Smooth muscle cell (in vitro differentiated cells): ENCODE results near the gene KRTAP12-1. TPM values are rescaled to one million over a fixed set of nuclear protein-coding genes. Genes with fewer than 3 reads are reported as not detected.

Experiments
- DNase-seq: peaks from one replicate; lab custom pipeline; 2025; ENCODE audit not compliant: unreplicated experiment; lab: John Stamatoyannopoulos, UW
- H2AFZ ChIP-seq: fragments of 200-600 bp; sonication (generic); 2 replicates; pipeline ENCODE4 v1.6.0; 2016; ENCODE audit warnings: antibody characterized with exemption, low read depth, mild to moderate bottlenecking
- H3F3A ChIP-seq: fragments of 200-600 bp; sonication (generic); 2 replicates; pipeline ENCODE4 v1.6.0; 2017; ENCODE audit warnings: antibody characterized with exemption, low read depth
- H3K27ac ChIP-seq: fragments of 200-600 bp; sonication (generic); 2 replicates; pipeline ENCODE4 v1.5.1; 2016; ENCODE audit warnings: low read depth, mild to moderate bottlenecking
- H3K27me3 ChIP-seq: fragments of 200-600 bp; sonication (generic); 2 replicates; pipeline ENCODE4 v1.6.1; 2016; ENCODE audit warnings: low read depth, mild to moderate bottlenecking
- H3K36me3 ChIP-seq: fragments of 200-600 bp; sonication (generic); 2 replicates; pipeline ENCODE4 v1.5.1; 2016; ENCODE audit warnings: low read depth
- H3K4me1 ChIP-seq: fragments of 200-600 bp; sonication (generic); 2 replicates; pipeline ENCODE4 v1.5.1; 2016; ENCODE audit warnings: low read depth
- H3K4me2 ChIP-seq: fragments of 200-600 bp; sonication (generic); 2 replicates; pipeline ENCODE4 v1.6.0; 2016; ENCODE audit warnings: mild to moderate bottlenecking
- H3K4me3 ChIP-seq: fragments of 200-600 bp; sonication (generic); 2 replicates; pipeline ENCODE4 v1.5.1; 2016; ENCODE audit warnings: mild to moderate bottlenecking
- H3K79me2 ChIP-seq: fragments of 200-600 bp; sonication (generic); 2 replicates; pipeline ENCODE4 v1.6.0; 2016; ENCODE audit warnings: low read depth, mild to moderate bottlenecking
- H3K9ac ChIP-seq: fragments of 200-600 bp; sonication (generic); 2 replicates; pipeline ENCODE4 v1.6.0; 2016; ENCODE audit warnings: low read depth
- H3K9me3 ChIP-seq: fragments of 200-600 bp; sonication (generic); replicated peaks from 2 replicates; pipeline ENCODE4 v1.5.1; 2016; ENCODE audit warnings: low read depth
- H4K20me1 ChIP-seq: fragments of 200-600 bp; sonication (generic); 2 replicates; pipeline ENCODE4 v1.6.0; 2016; ENCODE audit warnings: low read depth
- CTCF ChIP-seq: fragments of 200-600 bp; sonication (generic); IDR thresholded peaks from 2 replicates; pipeline ENCODE4 v1.5.1; 2017; ENCODE audit warnings: borderline replicate concordance, mild to moderate bottlenecking, antibody characterized with exemption; ENCODE audit not compliant: insufficient read depth, poor library complexity, severe bottlenecking
- WGBS: methylation state at CpG from one replicate; pipeline ENCODE4 v1.1.7; 2016; ENCODE audit warnings: low lambda C conversion rate; 5-methylcytosine and 5-hydroxymethylcytosine counted together
- polyA plus RNA-seq: library from polyadenylated mRNA; unstranded; fragments of >200 nt; fragmentation: Nextera tagmentation; extraction: Ambion mirVana; gene quantifications from 2 replicates; pipeline ENCODE4 v1.2.1, GENCODE V29; 2016
- small RNA-seq: library from RNA; depleted of rRNA; stranded (forward); fragments of <200 nt; gene quantifications from one replicate; pipeline ENCODE3, GENCODE V24; 2014
- total RNA-seq: library from RNA; depleted of rRNA; stranded (reverse); fragments of >200 nt; gene quantifications from 2 replicates; pipeline ENCODE4 v1.2.3, GENCODE V29; 2014

KRTAP12-1 gene
- total and polyA plus RNA-seq, 2 experiments from 2014 or later, result not detected

- H4K20me1 ChIP-seq, result no peaks in the 10 kb centered on the region
- H3K4me2 ChIP-seq, result no peak within 1 kb of the TSS
- H3K27ac ChIP-seq, result no peak within 1 kb of the TSS
- no peaks in the 10 kb centered on the region for H3K79me2 ChIP-seq
- H3K36me3 ChIP-seq, result no peaks in the 10 kb centered on the region
- WGBS, result 80% methylated on average over 20 of the region's 21 CpGs
- H2AFZ ChIP-seq, result no peak within 1 kb of the TSS
- no peak for DNase-seq
- no peaks in the 10 kb centered on the region for H3K4me1 ChIP-seq
- no peaks in the 10 kb centered on the region for H3K27me3 ChIP-seq
- no peaks in the 10 kb centered on the region for H3K9me3 ChIP-seq
- no peak within 1 kb of the TSS for H3K9ac ChIP-seq
- no peak within 1 kb of the TSS for H3K4me3 ChIP-seq
- no peak for TF ChIP-seq CTCF
- H3F3A ChIP-seq, result no peaks in the 10 kb centered on the region
These were observed 44.7 kb downstream of the KRTAP12-1 start, which contains the start of gene KRTAP10-10 for GRCh38 chr21:44637018-44637850. Gene KRTAP10-10, plus strand, starts transcription at chr21:44637356. Its CDS starts 62 bp downstream, at chr21:44637418.

- H3K27ac ChIP-seq, result no peak overlapping the region
- H3K9me3 ChIP-seq, result no peaks in the 10 kb centered on the region
- DNase-seq, result no peak
- no peaks in the 10 kb centered on the region for H3K79me2 ChIP-seq
- H4K20me1 ChIP-seq, result no peaks in the 10 kb centered on the region
- no peak for TF ChIP-seq CTCF
- no peak overlapping the region for H2AFZ ChIP-seq
- no peaks in the 10 kb centered on the region for H3K4me1 ChIP-seq
- H3K4me3 ChIP-seq, result no peak overlapping the region
- WGBS, result 88% methylated on average over 15 of the region's 15 CpGs
- no peaks in the 10 kb centered on the region for H3K36me3 ChIP-seq
- H3K9ac ChIP-seq, result no peak overlapping the region
- H3K4me2 ChIP-seq, result no peak overlapping the region
- no peaks in the 10 kb centered on the region for H3K27me3 ChIP-seq
- no peaks in the 10 kb centered on the region for H3F3A ChIP-seq
These were observed 45.5 kb downstream of the KRTAP12-1 start for GRCh38 chr21:44636209-44637017.

DNA sequence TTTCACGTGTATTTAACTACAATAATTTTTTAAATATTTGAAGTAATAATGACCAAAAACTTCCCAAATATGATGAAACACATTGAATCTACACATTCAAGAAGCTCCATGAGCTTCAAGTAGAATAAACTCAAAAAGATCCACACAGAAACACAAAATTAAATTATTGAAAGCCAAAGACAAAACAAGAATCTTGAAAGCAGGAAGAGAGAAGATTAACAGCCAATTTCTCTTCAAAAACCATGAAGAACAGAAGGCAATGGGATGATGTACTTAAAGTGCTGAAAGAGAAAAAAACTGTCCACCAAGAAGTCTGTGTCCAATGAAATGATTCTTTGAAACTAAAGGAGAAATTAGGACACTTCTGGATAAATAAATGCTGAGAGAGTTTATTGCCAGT is 49.9 kb downstream of the KRTAP12-1 start:
- H4K20me1 ChIP-seq, result no peaks in the 10 kb centered on the region
- H3K36me3 ChIP-seq, result no peaks in the 10 kb centered on the region
- no peaks in the 10 kb centered on the region for H3K27me3 ChIP-seq
- H3K79me2 ChIP-seq, result no peaks in the 10 kb centered on the region
- H3F3A ChIP-seq, result no peaks in the 10 kb centered on the region
- H2AFZ ChIP-seq, result no peak overlapping the region
- H3K27ac ChIP-seq, result no peak overlapping the region
- DNase-seq, result no peak
- no peaks in the 10 kb centered on the region for H3K4me1 ChIP-seq
- no peak for TF ChIP-seq CTCF
- no peaks in the 10 kb centered on the region for H3K9me3 ChIP-seq
- H3K4me2 ChIP-seq, result no peak overlapping the region
- no peak overlapping the region for H3K9ac ChIP-seq
- no peak overlapping the region for H3K4me3 ChIP-seq
- 96% methylated on average over 1 of the region's 1 CpG for WGBS

Small RNA genes within 50 kb of the gene (small RNA-seq; reads per million reads assigned to genes)
- gene KRTAP12-6P, result not detected

Other genes starting within 250 kb of the KRTAP12-1 start
- gene LRRC3, start 226.7 kb downstream of the KRTAP12-1 start, total RNA-seq, result 3.3 and 4.9 TPM in 2 replicates
- 5.3 and 5.8 TPM in 2 replicates for gene LRRC3, start 226.7 kb downstream of the KRTAP12-1 start, polyA plus RNA-seq
- not detected in 2 replicates for gene KRTAP10-1, start 142.0 kb downstream of the KRTAP12-1 start, total RNA-seq
- gene KRTAP10-1, start 142.0 kb downstream of the KRTAP12-1 start, polyA plus RNA-seq, result 0.67 TPM in 1 of 2 replicates, not detected in the other
- not detected in 2 replicates for gene KRTAP10-2, start 130.7 kb downstream of the KRTAP12-1 start, total RNA-seq
- not detected in 2 replicates for gene KRTAP10-2, start 130.7 kb downstream of the KRTAP12-1 start, polyA plus RNA-seq
- not detected in 2 replicates for gene KRTAP10-3, start 123.4 kb downstream of the KRTAP12-1 start, total RNA-seq
- not detected in 2 replicates for gene KRTAP10-3, start 123.4 kb downstream of the KRTAP12-1 start, polyA plus RNA-seq
- gene KRTAP10-4, start 108.4 kb downstream of the KRTAP12-1 start, total RNA-seq, result not detected in 2 replicates
- gene KRTAP10-4, start 108.4 kb downstream of the KRTAP12-1 start, polyA plus RNA-seq, result not detected in 2 replicates
- gene KRTAP10-5, start 101.6 kb downstream of the KRTAP12-1 start, total RNA-seq, result not detected in 2 replicates
- not detected in 2 replicates for gene KRTAP10-5, start 101.6 kb downstream of the KRTAP12-1 start, polyA plus RNA-seq
- gene KRTAP10-6, start 89.7 kb downstream of the KRTAP12-1 start, total RNA-seq, result not detected in 2 replicates
- gene KRTAP10-6, start 89.7 kb downstream of the KRTAP12-1 start, polyA plus RNA-seq, result 0.38 TPM in 1 of 2 replicates, not detected in the other
- not detected in 2 replicates for gene KRTAP10-7, start 81.6 kb downstream of the KRTAP12-1 start, total RNA-seq
- gene KRTAP10-7, start 81.6 kb downstream of the KRTAP12-1 start, polyA plus RNA-seq, result not detected in 2 replicates
- not detected in 2 replicates for gene KRTAP10-8, start 70.1 kb downstream of the KRTAP12-1 start, total RNA-seq
- gene KRTAP10-8, start 70.1 kb downstream of the KRTAP12-1 start, polyA plus RNA-seq, result not detected in 2 replicates
- gene KRTAP10-9, start 55.1 kb downstream of the KRTAP12-1 start, total RNA-seq, result not detected in 2 replicates
- not detected in 2 replicates for gene KRTAP10-9, start 55.1 kb downstream of the KRTAP12-1 start, polyA plus RNA-seq
- gene KRTAP10-10, start 44.8 kb downstream of the KRTAP12-1 start, total RNA-seq, result not detected in 2 replicates
- not detected in 2 replicates for gene KRTAP10-10, start 44.8 kb downstream of the KRTAP12-1 start, polyA plus RNA-seq
- not detected in 2 replicates for gene KRTAP10-11, start 35.7 kb downstream of the KRTAP12-1 start, total RNA-seq
- gene KRTAP10-11, start 35.7 kb downstream of the KRTAP12-1 start, polyA plus RNA-seq, result not detected in 2 replicates
- gene KRTAP12-4, start 27.5 kb downstream of the KRTAP12-1 start, total RNA-seq, result not detected in 2 replicates
- not detected in 2 replicates for gene KRTAP12-4, start 27.5 kb downstream of the KRTAP12-1 start, polyA plus RNA-seq
- gene KRTAP12-3, start 24.2 kb downstream of the KRTAP12-1 start, total RNA-seq, result not detected in 2 replicates
- not detected in 2 replicates for gene KRTAP12-3, start 24.2 kb downstream of the KRTAP12-1 start, polyA plus RNA-seq
- not detected in 2 replicates for gene KRTAP12-2, start 15.2 kb downstream of the KRTAP12-1 start, total RNA-seq
- not detected in 2 replicates for gene KRTAP12-2, start 15.2 kb downstream of the KRTAP12-1 start, polyA plus RNA-seq
- gene KRTAP10-12, start 15.0 kb upstream of the KRTAP12-1 start, total RNA-seq, result not detected in 2 replicates
- not detected in 2 replicates for gene KRTAP10-12, start 15.0 kb upstream of the KRTAP12-1 start, polyA plus RNA-seq
- not detected in 2 replicates for gene TSPEAR, start 29.4 kb upstream of the KRTAP12-1 start, total RNA-seq
- gene TSPEAR, start 29.4 kb upstream of the KRTAP12-1 start, polyA plus RNA-seq, result 0.71 and 1.7 TPM in 2 replicates
- gene UBE2G2, start 119.7 kb upstream of the KRTAP12-1 start, total RNA-seq, result 34.1 and 35.6 TPM in 2 replicates
- 33.1 and 38.0 TPM in 2 replicates for gene UBE2G2, start 119.7 kb upstream of the KRTAP12-1 start, polyA plus RNA-seq
- 82.8 and 87.9 TPM in 2 replicates for gene SUMO3, start 135.9 kb upstream of the KRTAP12-1 start, total RNA-seq
- gene SUMO3, start 135.9 kb upstream of the KRTAP12-1 start, polyA plus RNA-seq, result 116 and 124 TPM in 2 replicates
- gene PTTG1IP, start 191.5 kb upstream of the KRTAP12-1 start, total RNA-seq, result 331 and 369 TPM in 2 replicates
- gene PTTG1IP, start 191.5 kb upstream of the KRTAP12-1 start, polyA plus RNA-seq, result 314 and 340 TPM in 2 replicates
- gene ITGB2, start 238.7 kb upstream of the KRTAP12-1 start, total RNA-seq, result 0.18 TPM in 1 of 2 replicates, not detected in the other
- gene ITGB2, start 238.7 kb upstream of the KRTAP12-1 start, polyA plus RNA-seq, result 0.86 and 1.0 TPM in 2 replicates